HG02763 (cell line): Measurements from ENCODE around the gene CRYZ.
A peak's percentile ranks its signal among the peaks of the same experiment; 100 is the strongest.
"Not testable (repeated sequence)": the region's sequence is repeated elsewhere in the genome, so short reads cannot be mapped to it uniquely, and the experiment has no call there.

ENCODE experiments used
- ATAC-seq: cut with Tn5 transposase; IDR thresholded peaks from one replicate; pipeline ENCODE4 v1.9.1; 2021; ENCODE audit warnings: mild to moderate bottlenecking, moderate library complexity; ENCODE audit not compliant: unreplicated experiment

The CRYZ gene

DNA sequence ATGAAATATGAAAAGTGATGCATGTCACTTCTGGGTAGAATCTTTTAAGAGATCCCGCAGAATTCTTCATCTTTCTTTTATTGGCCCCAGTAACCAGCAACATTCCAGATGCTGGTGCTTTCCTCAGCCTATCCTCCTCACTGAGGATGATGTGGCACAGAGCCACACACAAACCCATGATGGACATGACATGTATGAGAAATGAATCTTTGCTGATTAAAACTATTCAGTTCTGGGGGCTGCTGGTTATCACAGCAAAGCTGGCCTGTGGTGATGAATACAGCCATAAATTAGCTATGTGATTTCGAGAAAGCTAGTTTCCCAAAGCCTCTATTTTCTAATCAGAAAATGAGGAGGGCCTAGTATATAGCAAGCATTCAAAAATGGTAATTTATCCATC lies 51.0 kb downstream of the CRYZ start:
- no peak for ATAC-seq

DNA sequence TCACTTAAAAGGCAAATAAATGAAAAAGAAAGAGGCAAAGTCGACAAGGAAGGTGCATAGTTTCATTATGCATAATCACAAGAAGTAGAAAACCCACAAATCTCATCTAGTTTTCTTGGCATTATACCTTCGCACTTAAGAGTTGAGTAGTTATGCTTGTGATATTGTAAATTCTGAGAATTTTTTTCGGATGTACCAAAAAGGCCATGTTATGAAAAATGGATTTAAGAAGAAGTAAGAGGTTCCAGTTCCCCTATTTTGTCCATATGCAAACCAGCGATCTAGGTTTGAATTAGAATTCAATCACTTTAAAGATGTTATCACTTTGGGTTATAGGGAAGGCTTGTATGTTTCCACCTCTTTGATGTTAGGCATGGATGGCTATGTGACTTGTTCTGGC lies 51.4 kb downstream of the CRYZ start:
- peak; percentile 74 for ATAC-seq

DNA sequence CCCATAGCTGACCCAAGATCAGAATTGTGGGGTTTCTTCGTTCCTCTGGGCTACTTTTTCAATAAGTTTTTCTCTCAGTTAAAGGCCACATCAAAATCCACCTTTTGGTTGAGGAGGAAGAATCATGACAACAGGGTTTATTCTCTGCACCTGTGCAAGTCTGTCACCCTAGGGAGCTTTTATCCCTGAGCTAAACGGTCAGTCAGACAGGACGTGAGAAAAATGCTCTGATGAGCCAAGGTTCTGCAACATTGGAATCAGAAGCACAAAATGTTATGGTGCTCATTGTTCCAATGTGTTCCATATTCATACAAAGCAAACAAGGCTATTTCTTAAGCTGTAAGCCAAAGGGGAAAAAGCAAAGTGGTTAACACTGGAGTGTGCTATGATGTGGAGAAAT lies 51.8 kb downstream of the CRYZ start:
- peak; percentile 23 for ATAC-seq

DNA sequence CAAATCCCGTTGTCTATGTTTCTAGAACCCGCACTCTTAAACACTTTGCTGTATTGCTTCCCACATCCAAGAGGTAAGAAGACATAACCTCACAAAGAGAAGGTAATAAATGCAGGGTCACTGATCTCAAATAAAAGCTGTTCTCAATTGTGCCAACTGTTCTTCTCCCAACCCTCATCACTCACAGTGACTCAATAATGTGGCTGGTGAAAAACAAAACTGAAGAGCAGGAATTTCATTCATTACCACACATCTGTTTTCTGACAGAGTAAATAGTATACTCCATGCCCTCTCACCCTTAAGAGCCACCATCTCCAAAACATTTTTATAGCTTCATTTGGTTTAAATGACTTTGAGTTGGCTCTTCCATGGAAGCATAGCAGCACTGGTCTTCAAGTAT lies 53.0 kb downstream of the CRYZ start:
- ATAC-seq = no peak

DNA sequence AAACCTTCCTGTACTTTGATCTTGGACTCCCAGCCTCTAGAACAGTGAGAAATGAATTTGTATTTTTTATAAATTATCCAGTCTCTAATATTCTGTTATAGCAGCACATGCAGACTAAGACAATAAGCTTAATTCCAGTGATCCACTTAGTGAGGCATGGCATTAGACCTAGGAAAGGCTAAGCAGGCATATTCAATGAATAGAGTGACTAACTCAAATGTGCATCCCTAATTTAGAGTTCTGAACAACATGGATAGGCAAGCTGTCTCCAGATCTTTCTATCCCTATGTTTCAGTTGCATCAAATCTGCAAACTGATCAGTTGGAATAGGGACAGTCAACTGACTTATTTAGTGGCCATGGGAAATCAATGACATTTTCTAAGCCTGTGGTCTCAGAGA lies 54.9 kb downstream of the CRYZ start:
- ATAC-seq = no peak

DNA sequence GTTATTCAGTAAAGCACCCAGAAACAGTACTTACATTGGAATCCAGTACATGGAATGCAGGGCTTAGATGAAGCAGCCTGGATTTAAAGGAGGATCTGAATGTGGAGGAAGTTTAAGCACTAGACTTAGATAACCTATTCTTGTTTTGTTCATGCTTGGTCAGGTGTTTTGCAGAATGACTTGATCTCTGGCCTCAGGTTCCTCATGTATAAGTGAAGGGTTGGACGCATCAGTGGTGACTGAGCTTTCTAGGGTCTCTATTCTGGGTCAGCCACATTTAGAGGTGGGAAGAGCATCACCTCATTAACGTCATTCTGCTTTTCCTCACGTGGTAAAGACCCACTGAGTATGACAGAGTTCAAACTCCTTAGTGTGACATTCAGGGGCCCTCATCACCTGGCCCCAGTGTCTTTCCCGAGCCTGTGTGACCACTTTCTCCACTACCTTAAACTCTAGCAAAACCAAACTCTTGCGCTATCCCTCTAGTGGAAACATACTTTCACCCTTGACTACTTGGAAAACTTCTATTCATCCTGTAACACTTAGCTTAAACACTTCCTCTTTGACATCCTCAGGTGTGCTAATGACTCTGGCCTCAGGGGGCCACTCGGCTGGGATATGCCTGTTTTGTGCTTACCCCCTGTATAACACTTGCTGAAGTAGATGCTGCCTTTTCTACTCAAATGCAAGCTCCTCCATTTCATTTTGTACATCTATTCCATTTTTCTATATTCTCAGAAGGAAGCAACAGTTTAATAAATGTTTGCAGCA lies 58.4 kb downstream of the CRYZ start:
- no peak for ATAC-seq

DNA sequence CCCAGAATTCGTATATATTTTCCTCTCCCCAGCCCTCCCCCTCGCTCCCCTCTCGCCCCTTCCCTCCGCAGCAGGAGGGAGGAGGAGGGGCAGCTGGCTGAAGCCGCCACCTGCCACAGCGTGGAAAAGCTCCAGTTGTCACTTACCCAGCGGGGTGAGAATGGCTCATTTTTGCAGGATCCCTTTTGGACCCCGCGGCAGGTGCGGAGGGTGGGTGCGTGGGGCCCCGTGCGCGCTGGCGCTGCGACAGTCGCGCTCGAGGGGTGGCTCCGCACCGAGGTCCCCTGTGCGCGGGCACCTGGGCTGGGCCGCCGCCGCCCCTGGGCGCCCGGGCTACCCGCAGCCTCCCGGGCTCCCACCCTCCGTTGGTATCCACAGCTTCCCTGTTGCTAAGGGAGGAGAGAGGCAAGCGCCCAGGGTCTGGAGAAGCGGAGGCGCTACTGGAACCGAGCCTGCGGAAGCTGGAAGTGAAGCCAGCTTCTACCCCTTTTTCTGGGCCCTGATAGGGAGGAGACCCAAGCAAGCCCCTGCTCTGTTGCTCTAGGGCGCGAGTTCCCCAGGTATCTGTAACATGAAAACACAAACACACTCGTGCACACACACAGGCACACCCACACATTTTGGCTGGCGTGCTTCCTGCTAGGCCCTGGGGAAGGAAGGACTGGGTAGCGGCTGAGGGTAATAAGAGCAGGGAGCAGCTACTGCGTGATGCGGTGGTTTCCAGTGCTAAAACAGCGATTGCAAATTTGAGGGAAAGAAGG lies 59.3 kb downstream of the CRYZ start, which contains the start of gene ERICH3:
TSS of gene ERICH3 (minus strand) at position 442 of the 761 bp plus-strand sequence. CDS start at position 169, 273 bp downstream.
- ATAC-seq = no peak

DNA sequence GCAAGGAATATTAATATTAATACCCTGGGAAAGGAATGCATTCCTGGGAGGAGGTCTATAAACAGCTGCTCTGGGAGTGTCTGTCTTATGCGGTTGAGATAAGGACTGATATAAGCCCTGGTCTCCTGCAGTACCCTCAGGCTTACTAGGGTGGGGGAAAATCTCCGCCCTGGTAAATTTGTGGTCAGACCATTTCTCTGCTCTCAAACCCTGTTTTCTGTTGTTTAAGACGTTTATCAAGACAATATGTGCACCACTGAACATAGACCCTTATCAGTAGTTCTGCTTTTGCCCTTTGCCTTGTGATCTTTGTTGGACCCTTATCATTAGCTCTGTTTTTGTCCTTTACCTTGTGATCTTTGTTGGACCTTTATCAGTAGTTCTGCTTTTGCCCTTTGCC lies 62.0 kb downstream of the CRYZ start:
- ATAC-seq = not testable (repeated sequence)
